SU-DHL-6 (cell line): Measurements from ENCODE around the gene COL27A1.

Experiments used
- H2AFZ ChIP-seq: fragments of 200-600 bp; sonication (generic); 2 replicates; pipeline ENCODE4 v1.6.1; 2014; ENCODE audit warnings: low read depth, mild to moderate bottlenecking, moderate library complexity, mixed read lengths, antibody characterized with exemption, low read length; ENCODE audit not compliant: severe bottlenecking
- H3F3A ChIP-seq: fragments of 200-600 bp; shearing (Covaris generic); 2 replicates; pipeline ENCODE4 v1.6.0; 2016; ENCODE audit warnings: antibody characterized with exemption, mild to moderate bottlenecking; ENCODE audit not compliant: insufficient read depth
- H3K27ac ChIP-seq: fragments of 200-600 bp; sonication (generic); 2 replicates; pipeline ENCODE4 v1.5.1; 2016; ENCODE audit warnings: low read depth, mild to moderate bottlenecking, low read length, moderate library complexity, mixed read lengths
- H3K27me3 ChIP-seq: fragments of 200-600 bp; sonication (generic), shearing (Covaris generic); 2 replicates; pipeline ENCODE4 v1.6.0; 2014; ENCODE audit warnings: mild to moderate bottlenecking, low read length
- H3K36me3 ChIP-seq: fragments of 200-600 bp; sonication (generic); 2 replicates; pipeline ENCODE4 v1.6.1; 2014; ENCODE audit warnings: mild to moderate bottlenecking, low read length, mixed read lengths
- H3K4me2 ChIP-seq: fragments of 300-600, 200-600 bp; shearing (Covaris generic), sonication (generic); 2 replicates; pipeline ENCODE4 v1.6.0; 2014; ENCODE audit warnings: low read length, low read depth, mild to moderate bottlenecking; ENCODE audit not compliant: poor library complexity, severe bottlenecking
- H3K4me3 ChIP-seq: fragments of 200-600 bp; sonication (generic); 2 replicates; pipeline ENCODE4 v1.5.1; 2014; ENCODE audit warnings: antibody characterized with exemption, low read length, mild to moderate bottlenecking, mixed read lengths; ENCODE audit not compliant: insufficient read depth, poor library complexity, severe bottlenecking
- H3K79me2 ChIP-seq: fragments of 200-600 bp; sonication (generic); 2 replicates; pipeline ENCODE4 v1.6.1; 2014; ENCODE audit warnings: mild to moderate bottlenecking, low read length, moderate library complexity; ENCODE audit not compliant: insufficient read depth
- H3K9ac ChIP-seq: fragments of 200-600 bp; sonication (generic); 2 replicates; pipeline ENCODE4 v1.7.0; 2014; ENCODE audit warnings: mild to moderate bottlenecking, low read length
- H3K9me2 ChIP-seq: fragments of 200-600 bp; sonication (generic); replicated peaks from 2 replicates; pipeline ENCODE4 v1.6.1; 2014; ENCODE audit warnings: low read length; ENCODE audit not compliant: insufficient read depth
- H3K9me3 ChIP-seq: fragments of 200-600 bp; sonication (generic); 2 replicates; pipeline ENCODE4 v1.6.1; 2014; ENCODE audit warnings: low read length, mixed read lengths; ENCODE audit not compliant: insufficient read depth
- H4K20me1 ChIP-seq: fragments of 200-600 bp; sonication (generic); 2 replicates; pipeline ENCODE4 v1.6.1; 2014; ENCODE audit warnings: low read depth, mild to moderate bottlenecking, antibody characterized with exemption, low read length, moderate library complexity, mixed read lengths
- EZH2phosphoT487 ChIP-seq: fragments of 200-600 bp; sonication (generic), shearing (Covaris generic); conservative IDR thresholded peaks from 2 replicates; pipeline ENCODE4 v1.6.1; 2018; ENCODE audit warnings: mild to moderate bottlenecking, antibody characterized with exemption, low read length, moderate library complexity, mixed read lengths
- TF ChIP-seq, protein P1 (sequence below): fragments of 200-600 bp; sonication (generic); IDR thresholded peaks from one replicate; pipeline ENCODE4 v1.5.1; 2017; ENCODE audit warnings: antibody characterized with exemption, mild to moderate bottlenecking, low read length, moderate library complexity; ENCODE audit not compliant: insufficient read depth, poor library complexity, severe bottlenecking

Gene COL27A1

DNA sequence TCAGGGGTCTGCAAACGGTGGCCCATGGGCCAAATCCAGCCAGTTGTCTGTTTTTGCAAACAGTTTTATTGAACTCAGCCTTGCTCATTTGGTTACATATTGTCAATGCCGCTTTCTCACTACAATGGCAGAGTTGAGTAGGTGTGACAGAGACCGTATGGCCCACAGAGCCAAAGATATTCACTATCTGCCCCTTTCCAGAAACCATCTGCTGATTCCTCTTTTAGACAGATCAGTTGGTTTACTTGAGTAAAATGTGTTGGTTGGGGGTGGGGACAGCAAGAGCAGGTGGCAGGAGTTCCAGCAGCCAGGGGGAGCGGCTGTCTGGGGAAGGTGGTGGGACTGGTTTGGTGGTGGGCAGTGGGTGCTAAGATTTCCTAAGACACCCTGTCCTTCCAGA lies 54.8 kb downstream of the COL27A1 start:
- Histone ChIP-seq H3K9me3 (no peaks in the 10 kb centered on the region), H3K79me2 (no peaks in the 10 kb centered on the region), H3K36me3 (no peaks in the 10 kb centered on the region), H3K9ac (no peak overlapping the region), H3K4me3 (no peak overlapping the region), H4K20me1 (no peaks in the 10 kb centered on the region), H2AFZ (no peak overlapping the region), H3K4me2 (no peak overlapping the region), H3K27ac (no peak overlapping the region), H3K27me3 (no peaks in the 10 kb centered on the region), H3F3A (no peaks in the 10 kb centered on the region), H3K9me2 (no peaks in the 10 kb centered on the region)
- TF ChIP-seq, protein P1, sequence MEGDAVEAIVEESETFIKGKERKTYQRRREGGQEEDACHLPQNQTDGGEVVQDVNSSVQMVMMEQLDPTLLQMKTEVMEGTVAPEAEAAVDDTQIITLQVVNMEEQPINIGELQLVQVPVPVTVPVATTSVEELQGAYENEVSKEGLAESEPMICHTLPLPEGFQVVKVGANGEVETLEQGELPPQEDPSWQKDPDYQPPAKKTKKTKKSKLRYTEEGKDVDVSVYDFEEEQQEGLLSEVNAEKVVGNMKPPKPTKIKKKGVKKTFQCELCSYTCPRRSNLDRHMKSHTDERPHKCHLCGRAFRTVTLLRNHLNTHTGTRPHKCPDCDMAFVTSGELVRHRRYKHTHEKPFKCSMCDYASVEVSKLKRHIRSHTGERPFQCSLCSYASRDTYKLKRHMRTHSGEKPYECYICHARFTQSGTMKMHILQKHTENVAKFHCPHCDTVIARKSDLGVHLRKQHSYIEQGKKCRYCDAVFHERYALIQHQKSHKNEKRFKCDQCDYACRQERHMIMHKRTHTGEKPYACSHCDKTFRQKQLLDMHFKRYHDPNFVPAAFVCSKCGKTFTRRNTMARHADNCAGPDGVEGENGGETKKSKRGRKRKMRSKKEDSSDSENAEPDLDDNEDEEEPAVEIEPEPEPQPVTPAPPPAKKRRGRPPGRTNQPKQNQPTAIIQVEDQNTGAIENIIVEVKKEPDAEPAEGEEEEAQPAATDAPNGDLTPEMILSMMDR = no peak
- TF ChIP-seq EZH2phosphoT487 = no peak

- no peak for TF ChIP-seq EZH2phosphoT487
- Histone ChIP-seq H3K27ac (no peak overlapping the region), H3K9me3 (no peaks in the 10 kb centered on the region), H3K4me3 (no peak overlapping the region), H3K27me3 (no peaks in the 10 kb centered on the region), H3K9me2 (no peaks in the 10 kb centered on the region), H3K4me2 (no peak overlapping the region), H4K20me1 (no peaks in the 10 kb centered on the region), H3K36me3 (no peaks in the 10 kb centered on the region), H3K9ac (no peak overlapping the region), H3K79me2 (no peaks in the 10 kb centered on the region), H2AFZ (no peak overlapping the region), H3F3A (no peaks in the 10 kb centered on the region)
Measured at GRCh38 chr9:114210691-114211276, 55.4 kb downstream of the COL27A1 start.

- H4K20me1 ChIP-seq = no peaks in the 10 kb centered on the region
- no peak overlapping the region for H3K4me3 ChIP-seq
- H3K4me2 ChIP-seq = no peak overlapping the region
- TF ChIP-seq, protein P1 = no peak
- no peak for TF ChIP-seq EZH2phosphoT487
- H2AFZ ChIP-seq = no peak overlapping the region
- no peaks in the 10 kb centered on the region for H3K9me3 ChIP-seq
- H3K36me3 ChIP-seq = no peaks in the 10 kb centered on the region
- H3K27ac ChIP-seq = no peak overlapping the region
- H3K27me3 ChIP-seq = no peaks in the 10 kb centered on the region
- no peaks in the 10 kb centered on the region for H3F3A ChIP-seq
- H3K9me2 ChIP-seq = no peaks in the 10 kb centered on the region
- H3K9ac ChIP-seq = no peak overlapping the region
- no peaks in the 10 kb centered on the region for H3K79me2 ChIP-seq
Measured at GRCh38 chr9:114212826-114213225, 57.5 kb downstream of the COL27A1 start.

GRCh38 chr9:114213566-114213965 lies 58.2 kb downstream of the COL27A1 start:
- no peak overlapping the region for H3K4me2 ChIP-seq
- H3F3A ChIP-seq = no peaks in the 10 kb centered on the region
- H3K36me3 ChIP-seq = no peaks in the 10 kb centered on the region
- no peak overlapping the region for H3K4me3 ChIP-seq
- no peak overlapping the region for H3K27ac ChIP-seq
- no peak overlapping the region for H3K9ac ChIP-seq
- no peaks in the 10 kb centered on the region for H4K20me1 ChIP-seq
- H2AFZ ChIP-seq = no peak overlapping the region
- no peaks in the 10 kb centered on the region for H3K27me3 ChIP-seq
- no peaks in the 10 kb centered on the region for H3K9me2 ChIP-seq
- no peaks in the 10 kb centered on the region for H3K9me3 ChIP-seq
- no peaks in the 10 kb centered on the region for H3K79me2 ChIP-seq
- TF ChIP-seq, protein P1 = no peak
- no peak for TF ChIP-seq EZH2phosphoT487
